ENCODE data around the gene FAM72D.
A peak's percentile ranks its signal among the peaks of the same experiment; 100 is the strongest.
"Not testable (repeated sequence)": the region's sequence is repeated elsewhere in the genome, so short reads cannot be mapped to it uniquely, and the experiment has no call there.

FAM72D gene

GRCh38 chr1:145146308-145146707 is 50.5 kb downstream of the FAM72D start:
- DNase-seq (ENCODE audit: low spot score) = not testable (repeated sequence)

GRCh38 chr1:145147172-145147571 is 51.4 kb downstream of the FAM72D start:
- DNase-seq (ENCODE audit: low spot score) = not testable (repeated sequence)

- not testable (repeated sequence) for DNase-seq (ENCODE audit: low spot score)
Observed at GRCh38 chr1:145155421-145155820, 59.6 kb downstream of the FAM72D start.

- DNase-seq (ENCODE audit: low spot score) = not testable (repeated sequence)
Observed at GRCh38 chr1:145155873-145156272, 60.1 kb downstream of the FAM72D start.

GRCh38 chr1:145156891-145157610 is 61.3 kb downstream of the FAM72D start:
- peak; percentile 59 for DNase-seq (ENCODE audit: low spot score)

- DNase-seq (ENCODE audit: low spot score) = not testable (repeated sequence)
Observed at GRCh38 chr1:145157715-145158114, 61.9 kb downstream of the FAM72D start.

- DNase-seq (ENCODE audit: low spot score) = not testable (repeated sequence)
Observed at GRCh38 chr1:145161046-145161752, 65.4 kb downstream of the FAM72D start.
